Neural progenitor cell (in vitro differentiated cells): ENCODE data around the gene FBXL13.

Experiments used
- CTCF ChIP-seq: fragments of 200-600 bp; sonication (generic); IDR thresholded peaks from 2 replicates; pipeline ENCODE4 v1.5.1; 2017; ENCODE audit warnings: antibody characterized with exemption, mild to moderate bottlenecking
- EZH2 ChIP-seq: fragments of 200-600 bp; sonication (generic); IDR thresholded peaks from 2 replicates; pipeline ENCODE4 v1.6.1; 2017; ENCODE audit warnings: antibody characterized with exemption, mild to moderate bottlenecking, moderate library complexity

GRCh38 chr7:102979670-102980069 lies 94.9 kb downstream of the FBXL13 start:
- no peak for TF ChIP-seq CTCF
- TF ChIP-seq EZH2: no peak
